Astrocyte of the spinal cord (primary cell): Measurements from ENCODE around the gene SPIB.

Source experiments
- DNase-seq: peaks from one replicate; pipeline ENCODE4 v3.0.0; 2011; ENCODE audit warnings: low read depth, low spot score
- H3K4me3 ChIP-seq: 2 replicates; pipeline ENCODE4 v1.5.1; 2011; ENCODE audit warnings: low read depth, mild to moderate bottlenecking, low read length, moderate library complexity
- CTCF ChIP-seq: IDR thresholded peaks from 2 replicates; pipeline ENCODE4 v1.5.1; 2012; ENCODE audit warnings: low read depth, mild to moderate bottlenecking, low read length, inconsistent platforms
- in situ Hi-C: cut with HindIII; loops from 2 replicates; pipeline ENCODE4 v1.10.0; 2017; ENCODE audit warnings: low sequenced_read_pairs

SPIB gene

GRCh38 chr19:50418176-50419021, at the start of gene SPIB:
Gene SPIB (plus strand): TSS chr19:50418938. CDS start chr19:50418963, 25 bp downstream.
- TF ChIP-seq CTCF, result no peak
- in situ Hi-C loops, result no loop called here

GRCh38 chr19:50371914-50372475, 46.7 kb upstream of the SPIB start:
- H3K4me3 ChIP-seq, result no peak overlapping the region
- no peak for DNase-seq
- TF ChIP-seq CTCF, result no peak
- in situ Hi-C loops, result no loop called here

More at GRCh38 chr19:50418176-50419021, at the start of gene SPIB:
- H3K4me3 ChIP-seq, result no peak within 1 kb of the TSS
- no peak for DNase-seq

GRCh38 chr19:50376166-50377050, 42.3 kb upstream of the SPIB start, which contains the start of gene NR1H2:
Gene NR1H2 (plus strand): TSS chr19:50376457. CDS start chr19:50377606, 1,149 bp downstream.
- peak; percentile 98 for DNase-seq
- no peak for TF ChIP-seq CTCF
- in situ Hi-C loops, result no loop called here
- H3K4me3 ChIP-seq, result peak within 1 kb of the TSS; percentile 97

GRCh38 chr19:50377051-50377461, 41.7 kb upstream of the SPIB start:
- H3K4me3 ChIP-seq, result peak overlapping the region; percentile 27
- DNase-seq, result no peak
- in situ Hi-C loops, result no loop called here
- no peak for TF ChIP-seq CTCF

GRCh38 chr19:50377517-50377916, 41.2 kb upstream of the SPIB start:
- H3K4me3 ChIP-seq, result no peak overlapping the region
- in situ Hi-C loops, result no loop called here
- DNase-seq, result no peak
- TF ChIP-seq CTCF, result no peak

GRCh38 chr19:50378169-50378862, 40.4 kb upstream of the SPIB start:
- H3K4me3 ChIP-seq, result no peak overlapping the region
- in situ Hi-C loops, result no loop called here
- no peak for TF ChIP-seq CTCF
- DNase-seq, result no peak
